Caco-2 (cell line): ENCODE data around the gene NCKAP5. TPM values are rescaled to one million over a fixed set of nuclear protein-coding genes. Genes with fewer than 3 reads are reported as not detected.

ENCODE experiments used
- BruUV-seq: library from RNA; stranded (reverse); fragments of 400-500 nt; replicated peaks from 2 replicates; lab custom pipeline; 2021; lab: Mats Ljungman, UMichigan
- CTCF ChIA-PET: fragments of 300-600 bp; sonication (Branson Sonifier 250); formaldehyde crosslinking; loops from one replicate; lab custom pipeline; 2022; ENCODE audit warnings: antibody characterized with exemption; lab: Charles Lee
- POLR2A ChIA-PET: fragments of 300-600 bp; sonication (Branson Sonifier 250); formaldehyde crosslinking; loops from one replicate; lab custom pipeline; 2022; ENCODE audit warnings: antibody characterized with exemption; lab: Charles Lee
- DNase-seq, 2 experiments: peaks; one replicate each; pipeline versions ENCODE4 v3.0.0 to v3.0.0-alpha.2; 2020 to 2022
- H3K27me3 ChIP-seq: replicated peaks from 2 replicates; pipeline ENCODE4 v1.6.0; 2011; ENCODE audit warnings: low read length; ENCODE audit not compliant: control insufficient read depth, insufficient read depth
- H3K36me3 ChIP-seq: 2 replicates; pipeline ENCODE4 v1.5.1; 2011; ENCODE audit warnings: low read length; ENCODE audit not compliant: control insufficient read depth, insufficient read depth
- H3K4me1 ChIP-seq: fragments of 250-450 bp; sonication (Bioruptor Pico); 2 replicates; pipeline ENCODE4 v1.5.1; 2020; ENCODE audit warnings: mild to moderate bottlenecking
- H3K4me3 ChIP-seq: 2 replicates; pipeline ENCODE4 v1.5.1; 2011; ENCODE audit warnings: low read depth, mild to moderate bottlenecking, control low read depth, low read length
- H3K9me3 ChIP-seq: fragments of 250-450 bp; sonication (Bioruptor Pico); 2 replicates; pipeline ENCODE4 v1.5.1; 2020; ENCODE audit warnings: mild to moderate bottlenecking, moderate library complexity
- H3K27ac Mint-ChIP-seq: one replicate; pipeline ENCODE4 v1.8.0; 2022; ENCODE audit warnings: mixed read lengths; ENCODE audit not compliant: unreplicated experiment
- H3K27me3 Mint-ChIP-seq: one replicate; pipeline ENCODE4 v1.8.0; 2022; ENCODE audit warnings: mixed read lengths; ENCODE audit not compliant: insufficient read depth, unreplicated experiment
- H3K36me3 Mint-ChIP-seq: one replicate; pipeline ENCODE4 v1.8.0; 2022; ENCODE audit warnings: mild to moderate bottlenecking, mixed read lengths; ENCODE audit not compliant: insufficient read depth, unreplicated experiment
- H3K4me1 Mint-ChIP-seq: one replicate; pipeline ENCODE4 v1.8.0; 2022; ENCODE audit warnings: low read depth, mixed read lengths; ENCODE audit not compliant: unreplicated experiment
- H3K4me3 Mint-ChIP-seq: one replicate; pipeline ENCODE4 v1.8.0; 2022; ENCODE audit warnings: mild to moderate bottlenecking, moderate library complexity, mixed read lengths; ENCODE audit not compliant: unreplicated experiment
- H3K9me3 Mint-ChIP-seq: one replicate; pipeline ENCODE4 v1.8.0; 2022; ENCODE audit warnings: mixed read lengths; ENCODE audit not compliant: unreplicated experiment
- intact Hi-C: fragments of 100-400 bp; cut with micrococcal nuclease; formaldehyde crosslinking; loops from one replicate; pipeline ENCODE4 v1.10.0; 2022; ENCODE audit not compliant: unreplicated experiment
- total RNA-seq: library from RNA; stranded (reverse); gene quantifications from 2 replicates; pipeline ENCODE4 v1.2.3, GENCODE V29; 2022
- TF ChIP-seq, protein P1 (sequence below), 2 experiments: fragments of 200-600 bp in 1 of 2; IDR thresholded peaks; 1 replicate in 1 of 2; 2 replicates in 1 of 2; pipeline versions ENCODE4 v1.5.1 to v1.8.0; 2011 to 2022; ENCODE audit warnings: antibody characterized with exemption in 1 of 2, control low read depth in 1 of 2, inconsistent platforms in 1 of 2, low read depth in 1 of 2, low read length in 1 of 2, mild to moderate bottlenecking in 1 of 2, moderate library complexity in 1 of 2; ENCODE audit not compliant: insufficient read depth in 1 of 2, severe bottlenecking in 1 of 2, unreplicated experiment in 1 of 2

Gene NCKAP5
- total RNA-seq, 1 experiment from 2014 or later = 3.8 TPM

DNA sequence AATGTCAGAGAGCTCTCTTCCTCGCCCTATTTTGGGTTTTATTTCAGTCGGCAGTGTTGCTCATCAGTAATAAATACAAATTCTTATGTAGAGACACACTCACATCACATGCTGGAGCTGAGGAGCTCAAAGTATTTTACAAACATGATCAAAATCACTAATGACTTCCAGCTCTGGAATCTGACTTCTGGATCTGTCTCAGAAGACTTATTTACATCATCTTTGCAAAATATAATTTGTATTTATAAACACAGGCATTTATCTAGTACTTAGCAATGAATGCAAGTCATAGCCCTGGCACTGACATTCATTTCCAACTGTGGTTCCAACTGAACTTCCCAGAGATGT, 327.1 kb downstream of the NCKAP5 start:
- no peak for DNase-seq
- no peaks in the 10 kb centered on the region for H3K36me3 ChIP-seq
- H3K27me3 ChIP-seq = no peaks in the 10 kb centered on the region
- intact Hi-C loops = no loop called here
- Mint-ChIP-seq H3K36me3 (no peaks in the 10 kb centered on the region), H3K4me3 (no peak overlapping the region), H3K9me3 (no peaks in the 10 kb centered on the region), H3K27ac (no peak overlapping the region), H3K4me1 (no peaks in the 10 kb centered on the region), H3K27me3 (no peaks in the 10 kb centered on the region)
- H3K4me3 ChIP-seq = no peak overlapping the region
- BruUV-seq = no TSS peak
- TF ChIP-seq, protein P1, sequence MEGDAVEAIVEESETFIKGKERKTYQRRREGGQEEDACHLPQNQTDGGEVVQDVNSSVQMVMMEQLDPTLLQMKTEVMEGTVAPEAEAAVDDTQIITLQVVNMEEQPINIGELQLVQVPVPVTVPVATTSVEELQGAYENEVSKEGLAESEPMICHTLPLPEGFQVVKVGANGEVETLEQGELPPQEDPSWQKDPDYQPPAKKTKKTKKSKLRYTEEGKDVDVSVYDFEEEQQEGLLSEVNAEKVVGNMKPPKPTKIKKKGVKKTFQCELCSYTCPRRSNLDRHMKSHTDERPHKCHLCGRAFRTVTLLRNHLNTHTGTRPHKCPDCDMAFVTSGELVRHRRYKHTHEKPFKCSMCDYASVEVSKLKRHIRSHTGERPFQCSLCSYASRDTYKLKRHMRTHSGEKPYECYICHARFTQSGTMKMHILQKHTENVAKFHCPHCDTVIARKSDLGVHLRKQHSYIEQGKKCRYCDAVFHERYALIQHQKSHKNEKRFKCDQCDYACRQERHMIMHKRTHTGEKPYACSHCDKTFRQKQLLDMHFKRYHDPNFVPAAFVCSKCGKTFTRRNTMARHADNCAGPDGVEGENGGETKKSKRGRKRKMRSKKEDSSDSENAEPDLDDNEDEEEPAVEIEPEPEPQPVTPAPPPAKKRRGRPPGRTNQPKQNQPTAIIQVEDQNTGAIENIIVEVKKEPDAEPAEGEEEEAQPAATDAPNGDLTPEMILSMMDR (IDR thresholded peaks at IDR 0.05; ENCODE audit: insufficient read depth in 1 of 2, low read depth in 1 of 2, low read length in 1 of 2, severe bottlenecking in 1 of 2, unreplicated experiment in 1 of 2) = no peak
- no peaks in the 10 kb centered on the region for H3K4me1 ChIP-seq
- ChIA-PET POLR2A (no interaction called here), CTCF (no interaction called here)
- H3K9me3 ChIP-seq = no peaks in the 10 kb centered on the region

DNA sequence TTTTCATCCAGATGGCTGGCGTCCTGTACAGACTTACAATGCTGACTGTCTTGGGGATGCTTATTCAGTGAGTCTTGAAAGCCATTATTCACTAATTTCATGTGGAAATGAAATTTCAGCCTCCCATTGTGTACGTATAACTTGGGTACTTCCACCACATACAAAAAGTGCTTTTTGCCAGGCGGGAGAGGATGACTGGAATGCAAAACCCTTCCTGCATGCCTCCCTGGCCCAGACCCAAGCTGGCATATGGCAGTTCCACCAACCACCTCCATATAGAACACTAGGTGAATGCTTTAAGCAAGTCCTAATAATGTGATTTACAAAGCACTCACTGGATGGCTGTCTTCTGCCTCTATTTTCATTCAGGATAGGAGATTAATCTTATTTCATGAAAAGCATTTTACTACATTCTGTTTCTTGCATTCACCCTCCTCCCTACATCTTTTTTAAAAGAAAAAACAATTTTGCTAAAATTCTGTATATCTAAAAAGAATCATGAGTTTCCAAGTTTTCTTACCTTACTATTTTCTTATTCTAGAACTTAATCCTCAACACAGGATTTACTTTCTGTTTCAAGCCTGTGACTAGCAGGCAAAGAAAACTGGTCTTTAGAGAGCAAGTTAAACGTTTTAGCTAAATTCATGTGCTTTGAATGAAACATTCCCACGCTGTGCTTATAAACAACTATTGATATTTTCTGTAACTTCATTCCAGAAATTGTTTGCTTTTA, 327.6 kb downstream of the NCKAP5 start:
- H3K4me3 ChIP-seq = no peak overlapping the region
- TF ChIP-seq, protein P1 (IDR thresholded peaks at IDR 0.05; ENCODE audit: insufficient read depth in 1 of 2, low read depth in 1 of 2, low read length in 1 of 2, severe bottlenecking in 1 of 2, unreplicated experiment in 1 of 2) = no peak
- H3K9me3 Mint-ChIP-seq = no peaks in the 10 kb centered on the region
- H3K4me1 ChIP-seq = no peaks in the 10 kb centered on the region
- H3K36me3 Mint-ChIP-seq = no peaks in the 10 kb centered on the region
- ChIA-PET POLR2A (no interaction called here), CTCF (no interaction called here)
- no peak for DNase-seq
- H3K36me3 ChIP-seq = no peaks in the 10 kb centered on the region
- H3K9me3 ChIP-seq = no peaks in the 10 kb centered on the region
- H3K27ac Mint-ChIP-seq = no peak overlapping the region
- BruUV-seq = no TSS peak
- no peaks in the 10 kb centered on the region for H3K27me3 ChIP-seq
- intact Hi-C loops = no loop called here
- no peaks in the 10 kb centered on the region for H3K4me1 Mint-ChIP-seq
- H3K27me3 Mint-ChIP-seq = no peaks in the 10 kb centered on the region
- H3K4me3 Mint-ChIP-seq = no peak overlapping the region

DNA sequence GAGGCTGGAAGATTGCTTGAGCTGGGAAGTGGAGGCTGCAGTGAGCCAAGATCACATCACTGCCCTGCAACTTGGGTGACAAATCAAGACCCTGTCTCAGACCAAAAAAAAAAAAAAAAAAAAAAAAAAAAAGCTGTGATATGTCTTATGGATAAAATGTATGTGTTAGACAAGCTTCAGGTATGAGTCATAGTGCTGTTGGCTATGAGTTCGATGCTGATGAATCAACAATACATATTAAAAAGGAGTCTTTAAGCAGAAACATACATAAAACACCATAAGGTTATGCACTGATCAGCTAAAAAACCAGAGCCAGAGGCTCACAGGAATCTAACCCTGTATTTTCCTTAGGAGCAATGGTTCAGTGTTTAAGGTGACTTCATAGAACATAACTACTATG, 332.3 kb downstream of the NCKAP5 start:
- Histone ChIP-seq H3K4me3 (no peak overlapping the region), H3K9me3 (no peaks in the 10 kb centered on the region), H3K27me3 (no peaks in the 10 kb centered on the region), H3K4me1 (no peaks in the 10 kb centered on the region), H3K36me3 (no peaks in the 10 kb centered on the region)
- H3K27me3 Mint-ChIP-seq = no peaks in the 10 kb centered on the region
- no peaks in the 10 kb centered on the region for H3K9me3 Mint-ChIP-seq
- no TSS peak for BruUV-seq
- H3K27ac Mint-ChIP-seq = no peak overlapping the region
- no peaks in the 10 kb centered on the region for H3K36me3 Mint-ChIP-seq
- no peak overlapping the region for H3K4me3 Mint-ChIP-seq
- H3K4me1 Mint-ChIP-seq = no peaks in the 10 kb centered on the region
- intact Hi-C loops = no loop called here
- no peak for DNase-seq
- TF ChIP-seq, protein P1 (IDR thresholded peaks at IDR 0.05; ENCODE audit: insufficient read depth in 1 of 2, low read depth in 1 of 2, low read length in 1 of 2, severe bottlenecking in 1 of 2, unreplicated experiment in 1 of 2) = no peak
- ChIA-PET POLR2A (no interaction called here), CTCF (no interaction called here)
